H1 (cell line): ENCODE results near the gene TFDP1. TPM values are rescaled to one million over a fixed set of nuclear protein-coding genes. Genes with fewer than 3 reads are reported as not detected.

Source experiments
- ATF3 ChIP-seq: IDR thresholded peaks from 2 replicates; pipeline ENCODE4 v1.6.1; 2011; ENCODE audit warnings: low read depth, mild to moderate bottlenecking, low read length; ENCODE audit not compliant: insufficient read depth
- EZH2 ChIP-seq: fragments of 200-600 bp; sonication (generic); IDR thresholded peaks from 2 replicates; pipeline ENCODE4 v1.7.1; 2012; ENCODE audit warnings: low read depth, mild to moderate bottlenecking, moderate library complexity, low read length, inconsistent platforms; ENCODE audit not compliant: severe bottlenecking
- RFX5 ChIP-seq: IDR thresholded peaks from 2 replicates; pipeline ENCODE4 v1.6.1; 2011; ENCODE audit warnings: low read depth, low read length, improper control_type of control experiment, borderline replicate concordance
- SIX5 ChIP-seq: IDR thresholded peaks from 2 replicates; pipeline ENCODE4 v1.6.1; 2011; ENCODE audit warnings: mild to moderate bottlenecking, low read depth, low read length
- polyA plus RNA-seq, 7 experiments: library from polyadenylated mRNA; depleted of rRNA in 3 of 7; stranded (reverse) in 5 of 7; unstranded in 2 of 7; fragments of >200 nt in 5 of 7; fragments of 200-250 nt in 2 of 7; gene quantifications; 1 replicate in 5 of 7; 2 replicates in 1 of 7; 4 replicates in 1 of 7; pipeline versions ENCODE4 v1.2.1 to v1.2.3, GENCODE V29; 2011 to 2013; ENCODE audit warnings: missing spikeins in 2 of 7, mixed read lengths in 2 of 7
- total RNA-seq: library from RNA; stranded (reverse); fragmentation: NEBNext Ultra II Directional; extraction: Animal tissue kit (Norgen Biotek cat#: 25700); gene quantifications from 2 replicates; pipeline ENCODE4 v1.2.1, GENCODE V29; 2021

The TFDP1 gene
- total and polyA plus RNA-seq, 2 of the 8 experiments (the other 6 are each of a cell fraction or from before 2014, with no cell fraction given), result 43.6 to 81.9 TPM

- TF ChIP-seq ATF3 (no peak), EZH2 (no peak), SIX5 (no peak), RFX5 (no peak)
Observed at GRCh38 chr13:113586661-113587479, 2.3 kb downstream of the TFDP1 start (continued).
